ENCODE data around the gene ARHGAP11A.
"Not testable (repeated sequence)": the region's sequence is repeated elsewhere in the genome, so short reads cannot be mapped to it uniquely, and the experiment has no call there.

ARHGAP11A gene, protein sequence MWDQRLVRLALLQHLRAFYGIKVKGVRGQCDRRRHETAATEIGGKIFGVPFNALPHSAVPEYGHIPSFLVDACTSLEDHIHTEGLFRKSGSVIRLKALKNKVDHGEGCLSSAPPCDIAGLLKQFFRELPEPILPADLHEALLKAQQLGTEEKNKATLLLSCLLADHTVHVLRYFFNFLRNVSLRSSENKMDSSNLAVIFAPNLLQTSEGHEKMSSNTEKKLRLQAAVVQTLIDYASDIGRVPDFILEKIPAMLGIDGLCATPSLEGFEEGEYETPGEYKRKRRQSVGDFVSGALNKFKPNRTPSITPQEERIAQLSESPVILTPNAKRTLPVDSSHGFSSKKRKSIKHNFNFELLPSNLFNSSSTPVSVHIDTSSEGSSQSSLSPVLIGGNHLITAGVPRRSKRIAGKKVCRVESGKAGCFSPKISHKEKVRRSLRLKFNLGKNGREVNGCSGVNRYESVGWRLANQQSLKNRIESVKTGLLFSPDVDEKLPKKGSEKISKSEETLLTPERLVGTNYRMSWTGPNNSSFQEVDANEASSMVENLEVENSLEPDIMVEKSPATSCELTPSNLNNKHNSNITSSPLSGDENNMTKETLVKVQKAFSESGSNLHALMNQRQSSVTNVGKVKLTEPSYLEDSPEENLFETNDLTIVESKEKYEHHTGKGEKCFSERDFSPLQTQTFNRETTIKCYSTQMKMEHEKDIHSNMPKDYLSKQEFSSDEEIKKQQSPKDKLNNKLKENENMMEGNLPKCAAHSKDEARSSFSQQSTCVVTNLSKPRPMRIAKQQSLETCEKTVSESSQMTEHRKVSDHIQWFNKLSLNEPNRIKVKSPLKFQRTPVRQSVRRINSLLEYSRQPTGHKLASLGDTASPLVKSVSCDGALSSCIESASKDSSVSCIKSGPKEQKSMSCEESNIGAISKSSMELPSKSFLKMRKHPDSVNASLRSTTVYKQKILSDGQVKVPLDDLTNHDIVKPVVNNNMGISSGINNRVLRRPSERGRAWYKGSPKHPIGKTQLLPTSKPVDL

DNA sequence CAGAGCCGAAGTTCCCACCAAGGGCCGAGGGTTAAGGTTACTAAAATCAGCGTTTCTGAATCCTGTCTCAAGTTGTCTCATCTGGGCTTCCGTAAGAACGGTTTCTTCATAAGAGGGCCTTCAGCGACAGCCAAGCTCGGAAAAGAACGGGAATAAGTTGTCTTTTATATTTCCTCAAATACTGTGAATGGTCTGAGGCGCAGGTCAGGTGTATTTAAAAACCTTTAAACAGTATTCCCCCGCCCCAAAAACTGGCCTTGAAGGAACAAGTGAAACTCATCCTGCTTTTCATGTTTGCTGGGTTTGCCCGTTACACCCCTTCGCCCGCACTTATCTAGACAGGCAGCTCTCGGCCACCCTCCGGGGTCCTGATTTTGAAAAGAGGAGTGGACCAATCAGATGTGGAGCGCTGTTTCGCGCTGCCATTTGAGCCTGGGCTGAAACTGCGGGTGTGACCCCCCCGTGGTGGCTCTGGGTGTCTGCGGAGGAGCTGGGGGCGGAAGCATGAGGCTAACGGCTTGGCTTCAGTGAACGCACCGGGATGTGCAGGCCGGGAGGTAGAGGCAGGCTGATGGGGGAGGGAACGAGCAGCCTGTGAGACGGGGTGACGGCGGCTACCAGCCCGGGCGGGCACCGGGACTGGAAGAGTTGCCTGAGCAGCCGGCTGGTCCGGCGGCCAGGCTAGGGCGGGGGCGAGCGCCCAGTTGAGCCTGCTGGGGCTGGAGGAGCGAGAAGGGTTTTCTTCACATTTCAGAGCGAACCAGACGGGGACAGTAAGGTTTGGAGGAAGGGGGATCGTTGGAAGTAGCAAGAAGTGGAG is at the start of gene ARHGAP11A:
ARHGAP11A (plus strand) TSS at position 454 of the 820 bp plus-strand sequence. CDS start 708 bp downstream, outside the sequence.
- DNase-seq (ENCODE audit: low spot score), result peak; percentile 36

DNA sequence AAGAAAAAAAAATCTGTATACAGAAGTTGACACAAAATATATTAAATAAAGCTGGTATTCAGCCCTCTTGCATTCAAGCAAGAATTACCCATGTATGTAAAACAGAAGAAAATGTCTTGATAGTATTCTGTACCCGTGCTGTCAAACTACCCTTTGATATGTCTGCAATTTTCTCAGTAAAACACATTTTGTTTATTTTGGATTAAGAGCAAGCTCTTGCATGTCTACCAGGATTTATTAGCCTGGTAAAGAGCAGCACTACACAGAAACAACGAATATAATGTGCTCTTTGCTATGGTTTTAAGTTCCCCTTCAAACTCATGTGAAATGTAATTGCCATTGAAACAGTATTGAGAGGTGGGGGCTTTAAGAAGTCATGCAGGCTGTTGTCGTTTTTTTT is 46.3 kb upstream of the ARHGAP11A start:
- DNase-seq (ENCODE audit: low spot score), result not testable (repeated sequence)

DNA sequence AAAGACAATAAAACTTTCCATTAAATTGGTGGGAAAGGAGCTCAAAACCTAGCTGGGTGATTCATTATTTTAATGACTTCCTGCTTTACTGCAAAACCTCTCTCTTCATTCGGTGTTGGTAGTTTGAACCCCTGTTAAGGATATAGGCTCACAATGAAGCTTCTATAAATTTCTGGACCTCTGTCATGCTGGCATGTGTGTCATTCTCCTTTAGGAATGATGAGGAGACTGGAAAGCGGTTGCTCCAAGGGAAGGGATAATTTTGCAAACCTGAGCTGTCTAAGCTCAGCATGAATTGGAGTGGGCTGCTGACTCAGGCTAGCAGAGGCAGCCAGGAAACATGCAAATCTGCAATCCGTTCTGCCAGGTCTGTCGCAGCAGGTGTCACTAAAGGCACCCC is 36.8 kb upstream of the ARHGAP11A start:
- DNase-seq (ENCODE audit: low spot score), result not testable (repeated sequence)

DNA sequence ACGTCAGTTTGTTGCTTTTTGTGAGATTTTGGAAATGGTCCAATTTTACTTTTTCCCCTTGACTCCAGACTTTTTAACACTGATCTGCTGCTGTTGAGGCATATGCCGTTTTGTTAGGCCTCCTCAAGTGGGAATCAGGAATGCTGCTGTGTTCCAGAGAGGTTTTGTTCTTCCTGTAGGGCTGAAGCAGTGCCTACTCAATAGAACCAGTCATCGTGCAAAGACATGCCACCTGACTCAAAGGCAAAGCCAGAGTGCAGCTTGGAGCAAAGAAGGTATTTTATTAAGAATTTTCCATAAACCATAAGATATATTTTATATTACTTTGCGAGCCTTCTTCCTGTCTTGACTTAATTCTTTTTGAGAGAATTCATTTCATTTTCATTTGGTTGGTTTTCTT is 29.5 kb upstream of the ARHGAP11A start:
- not testable (repeated sequence) for DNase-seq (ENCODE audit: low spot score)

DNA sequence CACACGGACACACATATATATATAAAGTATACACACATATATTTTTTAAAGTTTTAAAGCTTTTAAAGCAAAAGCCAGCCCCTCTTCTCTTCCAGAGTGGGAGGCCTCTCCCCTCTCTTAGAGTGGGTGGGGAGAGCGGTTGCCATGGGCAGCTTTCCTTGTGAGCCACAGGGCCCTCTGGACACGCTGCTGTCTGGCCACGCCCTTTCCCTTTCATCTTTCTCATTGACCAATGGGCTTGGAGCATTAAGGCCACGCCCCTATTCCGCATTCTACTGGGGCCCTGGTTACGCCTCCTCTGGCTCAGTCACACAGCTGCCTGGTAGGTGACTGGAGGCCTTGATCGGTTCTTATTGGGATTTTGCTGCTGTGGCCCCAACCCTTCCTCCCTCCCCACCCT is 22.2 kb upstream of the ARHGAP11A start, which contains the start of gene GOLGA8N:
GOLGA8N (plus strand) TSS at position 306 of the 400 bp plus-strand sequence.
- not testable (repeated sequence) for DNase-seq (ENCODE audit: low spot score)

DNA sequence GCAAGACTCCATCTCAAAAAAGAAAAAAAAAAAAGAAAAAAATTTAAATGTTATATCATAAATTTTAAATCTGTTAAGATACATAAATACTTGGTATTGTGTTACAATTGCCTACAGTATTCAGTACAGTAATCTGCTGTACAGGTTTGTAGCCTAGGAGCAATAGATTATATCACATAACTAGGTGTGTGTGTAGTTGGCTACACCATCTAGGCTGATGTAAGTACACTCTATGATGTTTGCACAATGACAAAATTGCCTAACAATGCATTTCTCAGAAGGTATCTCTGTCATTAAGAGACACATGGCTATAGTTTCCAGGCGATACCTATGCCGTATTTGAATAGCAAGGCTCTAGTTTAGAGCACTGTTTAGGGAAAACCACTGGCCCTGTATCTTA is 5.8 kb upstream of the ARHGAP11A start:
- not testable (repeated sequence) for DNase-seq (ENCODE audit: low spot score)

DNA sequence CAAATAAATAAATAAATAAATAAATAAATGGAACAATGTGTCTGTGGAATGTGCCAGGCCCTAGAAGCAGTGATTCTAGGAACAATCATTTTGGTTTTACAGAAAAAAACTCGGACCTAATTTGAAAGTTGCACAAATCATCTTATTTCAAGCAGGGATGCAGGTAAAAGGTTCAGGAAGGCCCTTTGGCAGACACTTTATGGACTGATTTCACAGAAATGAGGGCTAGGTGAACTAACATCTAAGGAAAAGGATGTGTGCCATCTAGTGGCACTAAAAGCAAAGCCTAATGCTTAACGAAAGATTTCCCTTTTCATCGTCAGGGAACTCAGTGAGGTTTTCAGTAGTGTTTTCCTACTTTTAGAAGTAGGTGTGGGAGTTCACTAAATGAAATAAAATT is 4.6 kb upstream of the ARHGAP11A start:
- not testable (repeated sequence) for DNase-seq (ENCODE audit: low spot score)

DNA sequence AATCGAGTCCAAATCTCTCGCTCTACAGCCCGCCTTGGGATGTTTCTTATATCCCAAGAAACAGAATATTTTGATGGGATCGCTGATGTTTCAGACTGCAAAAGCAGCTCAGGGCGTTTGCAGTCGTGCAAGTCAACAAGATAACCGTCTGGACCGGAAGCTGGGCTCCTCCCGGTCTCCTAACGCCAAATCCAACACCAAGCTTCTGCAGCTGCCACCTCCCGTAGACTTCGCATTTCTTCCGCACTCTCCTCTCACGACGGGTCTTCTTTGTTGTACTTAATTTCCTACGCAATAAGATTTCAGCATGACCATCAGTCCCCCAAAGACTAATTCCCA is 623 bp upstream of the ARHGAP11A start:
- not testable (repeated sequence) for DNase-seq (ENCODE audit: low spot score)

DNA sequence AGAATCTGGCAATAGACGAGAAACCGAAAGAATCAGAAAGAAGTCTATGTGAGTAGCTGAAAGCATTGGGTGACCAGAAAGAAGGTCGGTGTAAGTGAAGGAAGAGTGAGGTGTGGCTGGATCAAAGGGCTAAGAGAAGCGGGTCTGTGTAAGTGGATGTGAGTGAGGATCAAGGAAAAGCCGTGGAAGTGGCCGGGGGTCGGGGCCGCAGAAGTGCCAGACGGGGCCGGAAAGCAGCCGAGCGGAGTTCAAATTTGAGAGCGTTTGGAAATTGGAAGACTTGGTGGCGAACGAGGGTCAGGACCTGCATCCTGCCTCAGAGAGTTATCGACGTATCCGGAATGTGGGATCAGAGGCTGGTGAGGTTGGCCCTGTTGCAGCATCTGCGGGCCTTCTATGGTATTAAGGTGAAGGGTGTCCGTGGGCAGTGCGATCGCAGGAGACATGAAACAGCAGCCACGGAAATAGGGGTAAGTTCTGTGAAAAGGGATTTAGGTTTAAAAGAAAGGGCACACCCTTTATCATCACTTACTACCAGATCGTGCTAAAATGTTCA is 645 bp downstream of the ARHGAP11A start:
- not testable (repeated sequence) for DNase-seq (ENCODE audit: low spot score)

DNA sequence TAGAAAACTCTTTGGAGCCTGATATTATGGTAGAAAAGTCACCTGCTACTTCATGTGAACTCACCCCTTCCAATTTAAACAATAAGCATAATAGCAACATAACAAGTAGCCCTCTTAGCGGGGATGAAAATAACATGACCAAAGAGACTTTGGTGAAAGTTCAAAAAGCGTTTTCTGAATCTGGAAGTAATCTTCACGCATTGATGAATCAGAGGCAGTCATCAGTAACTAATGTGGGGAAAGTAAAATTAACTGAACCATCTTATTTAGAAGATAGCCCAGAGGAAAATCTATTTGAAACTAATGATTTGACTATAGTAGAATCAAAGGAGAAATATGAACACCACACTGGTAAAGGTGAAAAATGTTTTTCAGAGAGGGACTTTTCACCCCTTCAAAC is 21.1 kb downstream of the ARHGAP11A start:
- peak; percentile 12 for DNase-seq (ENCODE audit: low spot score)

DNA sequence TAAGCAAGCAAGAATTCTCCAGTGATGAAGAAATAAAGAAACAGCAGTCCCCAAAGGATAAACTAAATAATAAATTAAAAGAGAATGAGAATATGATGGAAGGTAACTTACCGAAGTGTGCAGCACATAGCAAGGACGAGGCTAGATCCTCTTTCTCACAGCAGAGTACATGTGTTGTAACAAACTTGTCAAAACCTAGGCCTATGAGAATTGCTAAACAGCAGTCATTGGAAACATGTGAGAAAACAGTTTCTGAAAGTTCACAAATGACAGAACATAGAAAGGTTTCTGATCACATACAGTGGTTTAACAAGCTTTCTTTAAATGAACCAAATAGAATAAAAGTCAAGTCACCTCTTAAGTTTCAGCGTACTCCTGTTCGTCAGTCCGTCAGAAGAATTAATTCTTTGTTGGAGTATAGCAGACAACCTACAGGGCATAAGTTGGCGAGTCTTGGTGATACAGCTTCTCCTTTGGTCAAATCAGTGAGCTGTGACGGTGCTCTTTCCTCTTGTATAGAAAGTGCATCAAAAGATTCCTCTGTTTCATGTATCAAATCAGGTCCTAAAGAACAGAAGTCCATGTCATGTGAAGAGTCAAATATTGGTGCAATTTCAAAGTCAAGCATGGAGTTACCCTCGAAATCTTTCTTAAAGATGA is 21.7 kb downstream of the ARHGAP11A start:
- DNase-seq (ENCODE audit: low spot score), result no peak

DNA sequence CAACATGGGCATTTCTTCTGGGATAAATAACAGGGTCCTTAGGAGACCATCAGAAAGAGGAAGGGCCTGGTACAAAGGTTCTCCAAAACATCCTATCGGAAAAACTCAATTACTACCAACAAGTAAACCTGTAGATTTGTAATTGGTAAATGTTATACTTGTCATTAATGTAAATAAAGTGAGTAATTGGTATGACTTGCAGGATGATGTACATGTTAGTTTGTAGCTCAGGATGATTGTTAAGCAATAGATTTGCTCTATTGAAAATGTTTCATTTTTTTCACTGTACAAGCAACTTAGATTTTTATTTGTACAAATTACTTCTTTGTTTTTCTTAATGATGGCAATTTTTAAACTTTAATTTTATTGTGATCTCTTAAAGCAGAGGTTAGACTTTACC is 22.4 kb downstream of the ARHGAP11A start:
- no peak for DNase-seq (ENCODE audit: low spot score)

DNA sequence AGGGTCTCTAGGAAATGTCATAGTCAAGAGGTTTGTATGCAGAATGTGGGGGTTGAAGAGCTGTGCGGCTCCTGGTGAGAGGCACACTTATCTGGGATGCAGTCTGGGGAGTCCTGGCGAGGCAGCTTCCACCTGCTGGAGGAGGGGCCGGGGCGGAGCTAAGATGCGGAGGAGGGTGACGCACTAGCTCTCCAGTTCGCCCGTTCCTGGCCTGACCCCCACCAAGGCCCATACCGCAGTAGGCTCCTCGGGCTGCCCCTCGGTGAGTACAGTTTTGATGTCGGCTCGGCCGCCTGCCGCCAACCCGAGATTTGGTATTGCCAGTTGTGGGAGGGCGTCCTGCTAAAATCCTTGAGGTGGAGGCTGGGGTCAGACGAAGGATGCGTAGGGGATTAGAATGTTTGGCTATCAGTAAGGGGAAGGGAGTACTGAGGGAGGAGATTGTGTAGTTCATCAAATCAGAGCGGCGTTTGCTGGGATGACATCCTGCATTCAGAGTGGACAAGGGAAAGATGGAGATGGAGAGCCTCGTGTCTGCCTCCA is 26.3 kb downstream of the ARHGAP11A start, which contains the start of gene SCG5:
SCG5 (plus strand) TSS at position 194 of the 543 bp plus-strand sequence. CDS start 1,883 bp downstream, outside the sequence.
- no peak for DNase-seq (ENCODE audit: low spot score)

DNA sequence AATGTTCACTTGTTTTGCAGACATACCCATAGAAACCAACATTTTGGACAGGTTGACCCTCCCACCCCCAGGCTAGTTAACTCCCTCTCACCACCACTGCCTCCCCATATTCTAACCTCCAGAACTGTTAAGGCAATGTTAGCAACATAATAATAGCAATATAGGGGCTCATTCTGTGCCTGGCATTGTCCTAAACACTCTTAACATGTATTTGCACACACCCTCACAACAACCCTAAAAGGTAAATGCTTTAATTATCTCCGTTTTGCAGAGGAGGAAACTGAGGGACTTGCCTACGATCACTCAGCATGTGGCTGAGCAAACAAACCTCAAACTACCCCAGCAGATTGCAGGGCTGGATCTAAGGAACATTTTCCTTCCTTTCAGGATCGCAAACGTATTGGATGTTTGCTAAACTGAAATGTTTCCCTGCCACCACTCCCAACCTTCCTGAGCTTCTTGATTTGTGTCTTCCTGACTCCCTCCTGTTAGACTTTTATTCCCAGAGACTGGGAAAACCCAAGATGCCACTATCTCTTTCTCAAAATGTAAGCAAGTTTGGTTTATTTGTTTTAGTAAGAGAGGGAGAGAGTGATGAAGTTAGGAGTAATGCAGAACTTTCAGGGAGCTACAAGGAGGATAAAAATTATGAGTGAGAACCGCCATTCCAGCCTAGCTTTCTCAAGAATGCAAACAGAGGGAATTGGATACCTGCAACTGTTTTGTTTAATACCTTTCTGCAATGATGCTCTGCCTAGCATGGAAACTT is 27.5 kb downstream of the ARHGAP11A start:
- no peak for DNase-seq (ENCODE audit: low spot score)

DNA sequence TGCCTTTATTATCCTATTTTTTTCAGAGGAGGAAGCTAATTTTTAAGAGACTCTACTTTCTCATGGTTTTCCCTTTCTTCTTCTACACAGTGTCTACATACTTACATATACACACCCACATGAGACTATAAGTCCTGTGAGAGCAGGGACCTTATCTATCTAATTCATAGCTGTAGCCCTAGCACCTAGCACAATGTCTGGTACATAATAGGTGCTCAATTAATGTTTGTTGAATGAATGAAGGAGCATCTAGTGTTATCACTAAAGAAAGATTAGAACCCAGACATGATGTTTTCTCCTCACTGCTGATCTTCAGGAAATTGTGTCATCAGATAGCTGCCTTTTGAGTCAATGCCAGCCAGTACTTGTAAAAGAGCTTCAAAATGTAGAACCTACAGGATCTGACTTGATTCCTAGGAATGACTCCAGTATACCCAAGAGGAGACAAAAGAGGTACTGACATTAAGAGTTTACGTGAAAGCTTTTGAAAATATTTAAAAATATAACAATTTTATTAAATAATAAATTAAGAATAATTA is 28.7 kb downstream of the ARHGAP11A start:
- no peak for DNase-seq (ENCODE audit: low spot score)

DNA sequence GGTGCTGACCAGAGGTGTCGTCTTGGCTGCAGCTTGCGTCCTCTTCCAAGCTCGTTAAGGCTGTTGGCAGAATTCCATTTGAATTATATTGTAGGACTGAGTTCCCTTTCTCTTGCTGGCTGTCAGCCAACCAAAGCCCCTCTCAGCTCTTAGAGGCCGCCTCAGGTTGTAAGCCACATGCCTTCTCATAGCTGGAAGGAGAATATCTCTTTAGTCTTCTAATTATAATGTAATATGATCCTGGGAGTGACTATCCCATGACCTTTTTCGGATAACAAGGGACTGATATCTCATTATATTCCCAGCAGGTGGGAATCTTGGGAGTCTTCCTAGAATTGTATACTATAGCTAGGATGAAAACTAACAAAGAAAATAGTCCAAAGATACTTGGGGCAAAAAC is 31.0 kb downstream of the ARHGAP11A start:
- DNase-seq (ENCODE audit: low spot score), result no peak

DNA sequence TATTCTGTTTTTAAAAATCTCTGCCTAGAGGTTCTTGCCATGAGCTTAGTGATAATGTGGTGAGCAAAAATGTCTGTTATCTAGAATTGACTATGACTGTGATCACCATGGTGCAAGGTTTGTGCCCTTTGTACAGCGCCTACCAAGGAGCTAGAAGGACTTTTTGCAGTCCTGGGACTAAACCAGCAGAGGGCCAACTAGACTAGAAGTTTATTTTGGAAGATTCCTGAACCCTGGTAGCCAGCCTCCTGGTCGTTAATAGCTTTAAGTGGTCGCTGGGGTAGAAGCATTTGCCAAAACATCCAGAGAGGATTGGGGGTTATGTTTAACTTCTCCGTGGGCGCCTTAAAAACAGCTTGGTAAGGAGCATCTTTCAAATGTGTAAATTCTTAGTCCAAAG is 34.0 kb downstream of the ARHGAP11A start:
- no peak for DNase-seq (ENCODE audit: low spot score)

DNA sequence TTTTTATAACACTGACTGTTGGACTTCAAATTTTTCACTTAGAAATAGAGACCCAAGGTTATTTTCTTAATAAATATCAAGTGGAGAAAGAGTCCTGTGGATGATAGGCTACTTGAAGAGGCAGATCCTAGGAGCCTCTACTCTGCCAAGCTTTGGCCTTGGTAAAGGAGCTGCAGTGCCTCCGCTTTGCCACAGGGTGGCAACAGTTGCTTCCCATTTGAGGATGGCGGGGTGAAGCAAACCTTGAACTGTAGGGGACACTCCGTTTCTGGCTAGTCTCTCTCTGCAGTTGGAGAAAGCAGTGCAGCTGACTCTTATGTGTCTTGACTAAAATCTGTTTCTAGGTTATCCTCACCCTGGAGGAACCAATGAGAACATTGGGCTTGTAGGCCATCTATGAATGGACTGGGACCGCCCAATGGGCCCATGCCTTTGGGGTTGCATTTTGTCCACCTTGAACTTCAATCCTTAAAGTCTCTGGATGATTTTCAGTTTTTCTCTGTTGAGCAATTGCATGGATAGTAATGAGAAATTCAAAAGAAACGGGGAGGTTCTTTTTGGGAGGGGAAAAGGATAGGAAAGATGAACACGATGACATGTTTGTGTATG is 36.0 kb downstream of the ARHGAP11A start:
- DNase-seq (ENCODE audit: low spot score), result peak; percentile 79

DNA sequence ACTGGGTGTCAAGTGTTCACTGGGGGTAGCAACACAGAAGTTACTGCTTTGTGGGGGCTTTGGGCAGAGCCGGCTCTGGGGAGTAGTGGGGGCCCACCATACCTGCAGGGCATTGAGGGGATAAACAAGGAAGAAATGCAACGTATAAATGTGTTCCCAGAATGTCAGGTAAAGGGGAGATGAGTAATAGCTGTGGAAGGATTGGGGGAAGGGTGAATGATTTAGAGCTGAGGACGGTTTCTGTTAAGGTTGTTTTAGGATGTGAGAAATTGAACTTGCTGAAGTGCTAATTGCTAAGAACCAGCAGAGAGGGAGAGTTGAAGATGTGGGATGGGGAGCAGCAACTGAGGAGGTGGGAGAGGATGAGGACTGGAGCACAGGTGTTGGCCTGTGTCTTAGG is 36.9 kb downstream of the ARHGAP11A start:
- DNase-seq (ENCODE audit: low spot score), result no peak
